ENCODE results near the gene TBC1D23.
"Not testable (repeated sequence)": the region's sequence is repeated elsewhere in the genome, so short reads cannot be mapped to it uniquely, and the experiment has no call there.

The TBC1D23 gene

DNA sequence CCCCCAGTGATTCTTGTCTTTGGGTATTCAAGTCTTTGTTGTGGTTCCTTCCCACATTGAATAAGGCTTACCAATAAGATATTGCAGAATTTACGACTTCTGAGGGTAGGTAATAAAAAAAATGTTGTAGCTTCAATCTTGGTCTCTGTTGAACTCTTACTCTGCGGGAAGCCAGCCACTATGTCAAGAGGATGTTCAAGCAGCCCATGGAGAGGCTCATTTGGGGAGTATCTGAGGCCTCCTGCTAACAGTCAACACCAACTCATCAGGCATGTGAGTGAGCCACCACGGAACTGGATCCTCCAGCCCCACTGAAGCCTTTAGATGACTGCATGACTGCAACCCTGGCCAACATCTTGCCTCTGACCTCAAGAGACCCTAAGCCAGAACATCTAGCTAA is 3.2 kb upstream of the TBC1D23 start:
- peak; percentile 41 for DNase-seq (ENCODE audit: low read depth)

DNA sequence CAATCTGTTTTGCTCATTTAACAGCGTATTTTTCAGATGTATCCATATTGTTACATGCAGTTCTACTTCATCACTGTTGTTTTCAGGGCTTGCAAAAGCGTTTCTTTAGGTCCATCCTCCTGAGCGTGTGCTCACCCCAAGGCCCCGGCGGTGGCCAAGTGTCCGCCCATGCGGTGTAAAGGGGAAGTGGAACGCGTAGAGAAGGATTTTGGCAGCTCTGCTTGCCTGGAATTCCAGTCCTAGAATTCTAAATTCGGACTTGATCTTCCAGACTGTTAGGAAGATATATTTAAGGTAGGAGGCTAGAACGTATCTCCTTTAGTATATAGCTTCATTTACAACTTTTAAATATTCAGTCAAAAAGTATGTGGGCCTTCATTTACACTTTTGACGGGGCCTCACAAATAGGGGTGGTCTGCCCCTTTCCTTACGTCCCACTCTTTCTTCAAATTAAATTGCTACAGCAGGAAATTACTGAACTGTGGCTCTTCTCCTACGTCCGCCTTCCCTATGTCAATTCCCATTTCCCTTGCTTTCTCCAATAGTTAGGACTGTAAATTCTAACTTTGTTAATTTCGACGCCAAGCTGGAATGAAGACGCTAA is 609 bp upstream of the TBC1D23 start:
- DNase-seq (ENCODE audit: low read depth) = peak; percentile 43

DNA sequence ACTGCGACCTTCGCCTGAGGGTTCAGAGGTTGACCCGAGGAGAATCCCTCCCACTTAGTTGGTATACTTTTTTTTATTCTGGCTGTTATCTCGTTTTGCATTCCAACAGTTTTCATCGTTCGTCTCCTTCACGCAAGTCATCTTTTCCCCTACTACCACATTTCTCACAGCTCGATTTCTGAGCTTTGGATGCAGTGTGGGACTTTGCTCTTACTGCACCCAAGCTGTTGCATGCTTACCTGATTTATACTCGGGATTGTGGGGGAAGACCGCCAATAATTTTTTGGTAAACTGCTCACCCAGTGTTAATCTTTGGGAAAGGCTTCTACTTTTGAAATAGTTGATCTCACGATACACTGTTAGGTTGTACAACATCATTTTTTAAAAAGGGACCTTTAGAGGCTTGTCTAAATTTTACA is 702 bp downstream of the TBC1D23 start:
- no peak for DNase-seq (ENCODE audit: low read depth)

DNA sequence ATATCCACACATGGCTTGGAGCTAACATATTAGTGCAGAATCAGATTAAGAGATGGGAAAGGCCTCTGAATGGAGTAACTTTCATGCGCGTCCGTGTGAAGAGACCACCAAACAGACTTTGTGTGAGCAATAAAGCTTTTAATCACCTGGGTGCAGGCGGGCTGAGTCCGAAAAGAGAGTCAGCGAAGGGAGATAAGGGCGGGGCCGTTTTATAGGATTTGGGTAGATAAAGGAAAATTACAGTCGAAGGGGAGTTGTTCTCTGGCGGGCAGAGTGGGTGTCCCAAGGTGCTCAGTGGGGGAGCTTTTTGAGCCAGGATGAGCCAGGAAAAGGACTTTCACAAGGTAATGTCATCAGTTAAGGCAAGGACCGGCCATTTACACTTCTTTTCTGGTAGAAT is 2.1 kb downstream of the TBC1D23 start:
- DNase-seq (ENCODE audit: low read depth) = not testable (repeated sequence)

DNA sequence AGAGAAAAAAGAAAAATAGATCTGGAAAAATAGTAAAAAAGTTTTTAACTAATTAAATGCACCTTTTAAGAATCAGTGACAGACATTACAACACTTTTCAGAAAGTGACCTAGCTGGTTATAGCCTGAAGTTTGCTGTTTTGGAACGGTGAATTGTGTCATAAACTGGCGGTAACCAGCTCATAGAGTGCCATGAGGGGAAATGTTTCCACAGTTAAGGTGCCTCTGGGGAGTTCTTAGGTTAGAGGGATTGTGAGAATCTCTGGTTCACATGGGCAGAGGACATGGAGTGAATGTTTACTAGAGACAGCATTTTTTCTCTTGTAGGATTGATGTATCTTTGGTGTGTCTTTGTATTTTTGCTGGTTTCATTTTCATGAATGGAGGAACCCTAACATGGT is 2.8 kb downstream of the TBC1D23 start:
- no peak for DNase-seq (ENCODE audit: low read depth)

DNA sequence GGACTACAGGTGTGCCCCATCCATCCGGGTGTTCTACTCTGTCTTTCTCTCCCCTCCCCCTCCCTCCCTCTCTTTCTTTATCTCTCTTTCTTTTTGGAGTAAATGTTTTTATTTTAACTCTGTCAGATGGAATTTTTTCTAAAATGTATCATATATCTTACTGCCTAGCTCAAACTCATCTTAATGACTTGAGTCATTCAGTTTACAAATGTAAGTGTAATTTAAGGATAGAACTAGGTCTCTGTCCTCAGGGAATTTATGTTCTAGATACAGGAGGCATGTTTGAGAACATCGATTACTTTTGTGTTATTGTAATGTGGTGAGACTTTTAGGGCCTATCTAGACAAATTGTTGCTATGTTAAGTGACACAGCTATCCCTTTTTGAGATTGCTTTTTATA is 3.5 kb downstream of the TBC1D23 start:
- DNase-seq (ENCODE audit: low read depth) = no peak

DNA sequence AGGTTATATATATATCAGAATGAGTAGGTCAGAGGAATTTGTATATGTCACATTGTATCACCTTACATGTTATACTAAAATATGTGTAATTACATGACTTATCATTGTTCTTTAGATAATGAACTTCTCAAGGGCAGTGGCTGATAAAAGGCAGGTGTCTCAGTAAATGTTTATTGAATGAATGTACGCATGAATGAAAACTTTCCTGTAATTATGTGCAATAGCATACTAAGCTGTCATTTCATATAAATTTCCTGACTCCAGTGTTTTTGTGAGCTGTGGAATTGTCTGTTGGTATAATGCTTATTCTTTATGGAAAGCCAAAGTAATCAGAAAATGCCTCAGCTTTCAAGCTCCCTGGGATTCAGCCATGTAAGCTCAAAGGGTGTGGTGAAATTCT is 4.2 kb downstream of the TBC1D23 start:
- no peak for DNase-seq (ENCODE audit: low read depth)

DNA sequence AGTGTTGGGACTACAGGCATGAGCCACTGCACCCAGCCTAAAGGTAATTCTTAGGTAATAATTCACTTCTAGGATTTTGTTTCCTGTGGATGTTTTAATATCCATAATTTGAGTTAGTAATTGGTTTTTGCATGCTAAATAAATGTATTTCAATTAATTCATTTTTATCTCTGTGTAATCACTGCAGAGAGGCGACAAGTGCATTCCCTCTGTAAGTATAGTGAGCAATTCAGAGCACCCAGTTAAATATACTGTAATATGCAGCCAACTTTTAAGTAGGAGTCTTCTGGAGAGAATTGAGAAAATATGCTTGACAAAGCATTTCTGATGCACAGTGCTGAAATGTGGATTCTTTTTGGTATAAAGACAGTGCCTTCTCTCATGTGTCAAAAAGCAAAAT is 5.7 kb downstream of the TBC1D23 start:
- no peak for DNase-seq (ENCODE audit: low read depth)

DNA sequence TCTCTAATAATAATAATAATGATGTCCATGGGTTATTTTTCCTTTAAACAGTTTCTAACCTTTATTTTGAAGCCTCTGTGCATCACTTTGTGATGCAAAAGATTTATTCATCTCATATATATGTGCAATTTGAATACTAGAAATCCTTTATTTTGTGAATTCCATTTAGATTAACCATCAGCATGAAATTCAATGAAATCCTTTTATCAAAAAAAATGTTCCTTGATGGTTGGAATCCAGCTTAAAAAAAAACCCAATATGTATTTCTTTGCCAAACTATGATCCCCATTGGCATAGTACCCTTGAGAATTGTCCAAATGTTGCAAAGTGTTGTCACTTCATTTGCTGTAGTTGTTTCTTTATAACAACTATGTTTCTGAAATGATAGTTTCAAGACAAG is 7.4 kb downstream of the TBC1D23 start:
- DNase-seq (ENCODE audit: low read depth) = no peak

DNA sequence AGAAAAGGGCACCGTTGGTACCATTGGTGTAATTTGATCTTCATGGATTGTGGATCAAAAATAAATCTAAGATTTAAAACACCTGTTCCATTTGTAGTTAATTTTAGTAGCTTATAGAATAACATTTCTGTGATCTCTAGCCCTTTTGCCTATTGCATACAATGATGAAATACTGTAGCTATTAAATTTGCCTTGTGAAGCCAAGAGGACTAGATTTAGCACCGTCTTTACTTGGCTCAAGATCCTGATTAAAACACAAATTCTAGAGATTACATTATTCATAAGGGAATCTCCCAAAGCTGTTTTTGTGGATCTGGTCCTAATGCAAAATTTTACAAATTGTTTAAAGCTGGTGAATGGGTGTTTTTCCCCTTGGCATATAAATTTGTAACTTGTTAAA is 8.2 kb downstream of the TBC1D23 start:
- peak; percentile 47 for DNase-seq (ENCODE audit: low read depth)

DNA sequence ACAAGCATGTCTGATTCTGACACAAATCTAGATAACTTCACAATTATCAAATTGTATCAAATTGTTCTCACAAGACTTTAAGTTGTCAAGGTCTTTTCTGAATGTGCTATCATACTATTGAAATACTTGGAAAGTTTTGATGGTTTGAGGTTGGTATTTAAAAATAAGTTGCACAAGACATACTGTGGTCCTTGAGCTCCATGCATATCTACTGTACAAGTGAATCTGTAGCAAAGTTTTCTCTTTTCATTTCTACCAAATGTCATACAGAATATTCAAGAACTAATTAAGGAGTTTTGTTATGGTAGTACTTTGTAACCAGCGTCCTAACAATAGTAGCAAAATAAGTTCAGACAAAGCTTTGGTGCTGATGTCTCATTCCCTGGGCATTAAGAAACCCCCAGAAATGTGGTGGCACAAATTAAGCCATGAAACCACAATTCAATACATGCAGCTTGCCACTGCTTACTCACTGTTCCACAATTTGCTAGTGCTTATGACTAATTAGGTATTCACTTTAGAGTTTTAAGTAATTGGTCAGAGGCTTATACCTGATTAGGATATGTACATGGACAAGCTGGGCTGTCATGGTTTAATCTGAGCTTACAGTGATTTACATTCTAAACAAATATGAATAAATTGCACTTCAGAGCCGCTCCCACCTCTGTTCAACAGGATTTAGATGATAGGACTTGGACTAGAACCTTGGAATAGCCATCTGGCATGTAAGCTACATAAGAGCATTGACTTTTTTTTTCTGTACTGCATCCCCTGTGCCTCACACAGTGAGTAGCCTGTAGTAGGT is 8.8 kb downstream of the TBC1D23 start:
- peak; percentile 63 for DNase-seq (ENCODE audit: low read depth)

DNA sequence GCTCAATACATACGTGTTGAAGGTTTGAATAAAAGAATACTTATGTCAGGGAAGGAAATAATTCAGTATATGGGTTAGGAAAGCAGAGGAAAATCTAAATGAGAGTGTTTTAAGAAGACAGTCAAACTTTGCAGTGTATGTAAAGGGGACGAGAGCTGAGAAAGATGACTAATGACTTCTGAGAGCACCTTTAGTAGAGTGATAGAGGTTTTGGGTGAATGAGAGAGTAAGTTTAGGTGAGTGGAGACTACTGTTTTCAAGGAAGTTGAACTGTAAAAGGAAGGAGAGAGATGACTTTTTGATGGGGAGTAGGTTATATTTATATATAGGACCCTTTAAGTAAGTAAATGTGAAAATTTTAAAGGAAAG is 9.4 kb downstream of the TBC1D23 start:
- DNase-seq (ENCODE audit: low read depth) = no peak

DNA sequence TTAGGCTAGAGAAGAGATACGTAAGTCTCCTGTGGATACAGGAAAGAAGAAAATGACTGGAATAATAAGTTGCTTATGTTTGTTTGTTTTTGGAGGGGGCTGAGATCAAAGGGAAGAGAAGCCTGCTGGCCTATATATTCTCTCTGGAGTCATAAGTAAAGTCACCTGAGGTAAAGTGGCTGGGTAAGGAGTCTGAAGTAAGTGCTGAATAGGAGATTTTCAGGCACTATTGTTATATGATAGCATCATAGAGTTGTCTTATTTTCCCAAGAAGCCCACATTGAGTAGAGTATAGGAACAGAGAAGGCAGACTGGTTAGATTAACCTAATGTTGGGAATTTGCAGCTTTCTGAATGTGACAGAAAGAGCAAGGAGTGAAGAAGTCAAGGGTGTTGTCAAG is 10.7 kb downstream of the TBC1D23 start:
- DNase-seq (ENCODE audit: low read depth) = no peak

DNA sequence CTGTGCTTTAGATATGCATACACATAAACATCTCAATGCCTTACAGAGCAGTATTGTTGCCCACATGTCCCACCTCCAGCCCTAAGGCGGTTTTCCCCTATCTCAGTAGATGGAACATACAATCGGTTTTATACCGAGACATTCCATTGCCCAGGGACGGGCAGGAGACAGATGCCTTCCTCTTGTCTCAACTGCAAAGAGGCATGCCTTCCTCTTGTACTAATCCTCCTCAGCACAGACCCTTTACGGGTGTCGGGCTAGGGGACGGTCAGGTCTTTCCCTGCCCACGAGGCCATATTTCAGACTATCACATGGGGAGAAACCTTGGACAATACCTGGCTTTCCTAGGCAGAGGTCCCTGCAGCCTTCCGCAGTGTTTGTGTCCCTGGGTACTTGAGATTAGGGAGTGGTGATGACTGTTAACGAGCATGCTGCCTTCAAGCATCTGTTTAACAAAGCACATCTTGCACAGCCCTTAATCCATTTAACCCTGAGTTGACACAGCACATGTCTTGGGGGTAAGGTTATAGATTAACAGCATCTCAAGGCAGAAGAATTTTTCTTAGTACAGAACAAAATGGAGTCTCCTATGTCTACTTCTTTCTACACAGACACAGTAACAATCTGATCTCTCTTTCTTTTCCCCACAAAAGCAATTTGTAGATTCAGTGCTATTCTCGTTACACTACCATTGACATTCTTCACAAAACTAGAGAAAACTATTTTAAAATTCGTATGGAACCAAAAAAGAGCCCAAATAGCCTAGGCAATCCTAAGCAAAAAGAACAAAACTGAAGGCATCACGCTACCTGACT is 12.2 kb downstream of the TBC1D23 start:
- not testable (repeated sequence) for DNase-seq (ENCODE audit: low read depth)

DNA sequence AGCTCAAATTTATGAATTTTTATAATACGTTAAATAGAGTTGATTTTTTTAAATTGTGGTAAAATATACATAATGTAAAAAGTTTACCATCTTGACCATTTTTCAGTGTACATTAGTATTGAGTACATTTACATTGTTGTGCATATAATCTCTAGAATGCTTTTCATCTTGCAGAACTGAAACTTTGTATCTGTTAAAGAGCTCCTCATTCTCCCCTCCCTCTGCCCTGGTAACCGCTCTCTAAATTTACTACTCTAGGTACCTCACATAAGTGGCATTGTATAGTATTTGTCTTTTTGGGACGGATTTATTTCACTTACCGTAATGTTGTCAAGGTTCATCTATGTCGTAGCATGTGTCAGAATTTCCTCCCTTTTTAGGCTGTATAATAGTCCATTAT is 13.6 kb downstream of the TBC1D23 start:
- DNase-seq (ENCODE audit: low read depth) = no peak

DNA sequence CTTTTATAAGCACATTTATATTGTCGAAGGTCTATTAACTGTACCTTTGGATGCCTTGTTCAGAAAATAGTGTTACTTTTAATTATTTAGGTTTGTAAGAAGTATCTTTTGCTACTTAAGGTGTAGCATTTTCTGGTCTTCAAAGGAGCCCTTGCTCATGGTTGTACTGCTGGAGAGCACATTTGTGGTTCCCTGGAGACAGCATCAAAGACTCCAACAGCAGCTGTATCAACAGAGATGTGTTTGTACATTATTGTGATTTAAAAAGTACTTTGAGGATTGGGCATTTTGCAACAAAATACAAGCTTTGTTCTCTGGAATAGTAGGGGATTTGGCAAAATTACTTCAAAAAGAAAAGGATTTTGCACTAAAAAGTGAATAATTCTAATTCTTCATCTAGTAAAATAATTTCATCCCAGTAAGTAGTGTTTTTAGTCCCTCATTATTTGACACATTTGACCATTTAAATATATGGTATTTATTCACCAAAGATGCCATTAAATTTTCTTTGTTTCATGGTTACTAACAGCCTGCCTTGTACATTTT is 16.5 kb downstream of the TBC1D23 start:
- no peak for DNase-seq (ENCODE audit: low read depth)

DNA sequence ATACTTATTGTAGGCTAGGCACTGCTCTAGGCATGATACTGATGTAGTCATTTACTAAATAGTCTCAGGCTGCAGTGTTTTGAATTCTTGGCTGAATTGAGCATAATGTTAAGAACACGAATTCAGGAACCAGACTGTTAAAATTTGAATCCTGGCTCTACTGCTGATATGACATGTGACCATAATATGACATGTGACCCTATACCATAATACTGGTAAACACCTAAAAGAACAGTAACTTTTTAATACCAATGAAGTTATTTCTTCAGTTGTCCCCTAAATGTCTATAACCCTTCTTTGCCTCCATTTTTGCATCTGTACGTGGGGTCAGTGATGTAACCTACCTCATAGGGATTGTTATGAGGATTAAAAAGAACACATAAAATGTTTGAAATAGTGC is 18.1 kb downstream of the TBC1D23 start:
- DNase-seq (ENCODE audit: low read depth) = no peak

DNA sequence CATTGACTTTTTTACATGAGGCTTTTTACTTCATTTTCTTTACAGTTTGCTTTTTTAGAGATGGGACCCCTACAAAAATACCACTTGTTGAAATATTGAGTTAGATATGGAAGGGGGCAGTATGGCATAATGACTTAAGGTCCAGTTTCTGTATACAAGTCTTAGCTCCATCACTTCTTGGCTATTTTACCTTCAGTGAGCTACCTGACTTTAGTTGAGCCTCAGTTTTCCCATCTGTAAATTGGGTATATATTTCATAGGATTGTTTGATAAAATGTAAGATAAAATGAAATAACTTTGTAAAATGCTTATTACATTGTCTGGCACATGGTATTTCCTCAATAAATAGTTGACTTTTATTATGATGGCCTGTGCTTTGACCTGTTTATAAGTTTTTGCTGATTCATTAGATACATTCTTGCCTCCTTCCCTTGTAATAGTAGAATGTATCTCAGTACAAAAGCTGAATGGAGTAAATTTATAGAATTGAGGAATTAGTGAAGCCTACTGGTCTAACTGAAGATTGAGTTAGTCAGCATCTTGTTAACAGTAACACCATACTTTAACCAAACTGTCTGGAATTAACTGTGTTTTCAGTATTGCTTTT is 27.6 kb downstream of the TBC1D23 start:
- DNase-seq (ENCODE audit: low read depth) = no peak

DNA sequence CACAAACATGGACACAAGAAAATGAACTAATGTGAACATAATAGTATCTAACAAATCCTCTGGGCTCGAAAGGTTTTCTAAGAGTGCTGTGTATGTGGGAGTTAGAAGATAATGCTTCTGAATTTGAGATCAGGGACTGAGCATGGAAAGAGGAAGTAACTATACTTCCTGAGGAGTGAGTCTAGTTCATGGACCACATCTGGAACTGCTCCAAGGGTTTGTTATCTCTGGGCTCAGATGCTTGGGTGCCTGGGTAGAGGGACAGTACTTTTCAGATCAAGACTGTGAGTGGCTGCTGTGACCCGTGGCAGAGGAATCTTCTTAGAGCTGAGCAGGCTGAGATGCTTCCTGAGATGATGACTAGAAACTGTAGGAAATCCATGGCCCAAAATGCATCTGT is 28.5 kb downstream of the TBC1D23 start:
- no peak for DNase-seq (ENCODE audit: low read depth)

DNA sequence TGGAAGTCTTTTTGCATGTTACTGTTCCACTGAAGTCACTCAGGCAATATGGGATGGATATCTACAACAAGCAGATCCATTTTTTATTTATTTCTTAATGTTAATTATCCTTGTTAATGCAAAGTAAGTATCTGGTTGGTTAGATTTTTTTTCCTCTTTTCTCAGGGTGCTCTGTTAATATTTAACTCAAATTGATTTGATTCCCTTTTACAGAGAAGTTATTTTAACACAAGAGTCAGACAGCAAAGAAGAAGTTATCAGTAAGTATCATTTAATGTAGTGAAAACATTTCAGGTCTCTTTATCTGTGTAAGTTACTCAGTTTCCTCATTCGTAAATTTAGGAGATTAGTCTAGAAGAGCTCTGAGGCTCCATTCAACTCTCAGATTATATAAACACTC is 34.3 kb downstream of the TBC1D23 start:
- DNase-seq (ENCODE audit: low read depth) = no peak

DNA sequence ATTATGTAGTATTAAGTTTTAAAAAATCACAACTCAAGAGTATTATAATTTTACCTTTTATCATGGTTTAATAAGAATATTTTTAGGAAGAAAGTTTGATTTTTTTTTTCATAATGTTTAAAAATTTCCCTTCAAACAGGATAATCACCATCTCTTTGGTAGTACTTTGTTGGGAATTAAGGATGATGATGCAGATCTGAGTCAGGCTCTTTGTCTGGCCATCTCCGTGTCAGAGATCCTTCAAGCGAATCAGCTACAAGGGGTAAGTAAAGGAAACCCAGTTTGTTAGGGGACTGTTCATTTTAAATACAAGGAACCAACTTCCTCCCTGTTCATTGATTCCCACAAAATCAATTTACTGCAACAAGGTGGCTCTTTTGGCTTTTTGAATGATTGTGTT is 37.0 kb downstream of the TBC1D23 start:
- DNase-seq (ENCODE audit: low read depth) = no peak

DNA sequence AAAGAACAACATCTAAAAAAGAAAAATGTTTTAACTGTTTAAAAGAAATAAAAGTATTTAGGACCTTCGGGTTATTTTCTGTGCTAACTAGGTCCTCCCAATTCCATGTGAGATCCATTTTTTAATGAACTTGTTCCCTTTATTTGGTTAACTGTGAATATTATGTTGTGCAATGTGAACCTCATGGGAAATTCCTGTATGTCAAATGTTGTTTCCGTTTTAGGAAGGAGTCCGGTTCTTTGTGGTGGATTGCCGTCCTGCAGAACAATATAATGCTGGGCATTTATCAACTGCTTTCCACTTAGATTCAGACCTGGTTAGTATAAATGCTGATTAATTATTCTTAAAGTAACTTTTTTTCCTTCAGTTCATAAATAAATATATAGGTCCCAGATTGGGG is 38.2 kb downstream of the TBC1D23 start:
- no peak for DNase-seq (ENCODE audit: low read depth)
